Chondrocyte (in vitro differentiated cells): ENCODE measurements around the gene ODR4. TPM values are rescaled to one million over a fixed set of nuclear protein-coding genes. Genes with fewer than 3 reads are reported as not detected.
"Not testable (repeated sequence)": the region's sequence is repeated elsewhere in the genome, so short reads cannot be mapped to it uniquely, and the experiment has no call there.

Experiments used
- DNase-seq: peaks from one replicate; pipeline ENCODE4 v3.0.0; 2021; ENCODE audit warnings: mixed read lengths, low spot score
- H3K27ac Mint-ChIP-seq: one replicate; pipeline ENCODE4 v1.8.0; 2021; ENCODE audit warnings: mild to moderate bottlenecking, moderate library complexity, mixed read lengths; ENCODE audit not compliant: unreplicated experiment
- H3K27me3 Mint-ChIP-seq: 2 replicates; pipeline ENCODE4 v1.8.0; 2021; ENCODE audit warnings: low read depth, mixed read lengths
- H3K36me3 Mint-ChIP-seq: 2 replicates; pipeline ENCODE4 v1.8.0; 2021; ENCODE audit warnings: low read depth, mixed read lengths
- H3K4me1 Mint-ChIP-seq: 2 replicates; pipeline ENCODE4 v1.8.0; 2021; ENCODE audit warnings: low read depth, mild to moderate bottlenecking, mixed read lengths
- H3K4me3 Mint-ChIP-seq: one replicate; pipeline ENCODE4 v1.8.0; 2021; ENCODE audit warnings: mild to moderate bottlenecking, moderate library complexity, mixed read lengths; ENCODE audit not compliant: unreplicated experiment
- H3K9me3 Mint-ChIP-seq: 2 replicates; pipeline ENCODE4 v1.8.0; 2021; ENCODE audit warnings: low read depth, mixed read lengths
- CTCF ChIP-seq: fragments of 200-600 bp; sonication (generic); IDR thresholded peaks from 2 replicates; pipeline ENCODE4 v1.5.0; 2021; ENCODE audit warnings: antibody characterized with exemption, mild to moderate bottlenecking, moderate library complexity
- total RNA-seq: library from RNA; stranded (reverse); gene quantifications from 3 replicates; pipeline ENCODE4 v1.2.1, GENCODE V29; 2021

The ODR4 gene
- total RNA-seq, 1 donor from 2014 or later = 16.7 TPM

GRCh38 chr1:186454981-186455380 is 79.3 kb downstream of the ODR4 start:
- no peak overlapping the region for H3K27ac Mint-ChIP-seq
- no peak overlapping the region for H3K4me3 Mint-ChIP-seq
- no peak for TF ChIP-seq CTCF
- no peak for DNase-seq
- H3K36me3 Mint-ChIP-seq = no peaks in the 10 kb centered on the region
- H3K27me3 Mint-ChIP-seq = no peaks in the 10 kb centered on the region
- no peaks in the 10 kb centered on the region for H3K4me1 Mint-ChIP-seq
- H3K9me3 Mint-ChIP-seq = no peaks in the 10 kb centered on the region

- no peak for TF ChIP-seq CTCF
- no peaks in the 10 kb centered on the region for H3K9me3 Mint-ChIP-seq
- H3K36me3 Mint-ChIP-seq = no peaks in the 10 kb centered on the region
- DNase-seq = no peak
- no peaks in the 10 kb centered on the region for H3K27me3 Mint-ChIP-seq
- H3K4me3 Mint-ChIP-seq = no peak overlapping the region
- no peaks in the 10 kb centered on the region for H3K4me1 Mint-ChIP-seq
- no peak overlapping the region for H3K27ac Mint-ChIP-seq
Observed at GRCh38 chr1:186456729-186457255, 81.2 kb downstream of the ODR4 start.

GRCh38 chr1:186459161-186459560 is 83.5 kb downstream of the ODR4 start:
- not testable (repeated sequence) for H3K27me3 Mint-ChIP-seq, DNase-seq, H3K4me1 Mint-ChIP-seq, H3K4me3 Mint-ChIP-seq, H3K27ac Mint-ChIP-seq, H3K36me3 Mint-ChIP-seq, H3K9me3 Mint-ChIP-seq

GRCh38 chr1:186461014-186461413 is 85.4 kb downstream of the ODR4 start, which contains the start of gene PDC:
Gene PDC (minus strand): TSS chr1:186461114. CDS start chr1:186449459, 11,655 bp downstream.
- Mint-ChIP-seq H3K27me3 (no peaks in the 10 kb centered on the region), H3K4me1 (peaks cover 4% of the 10 kb centered on the region), H3K9me3 (no peaks in the 10 kb centered on the region), H3K36me3 (no peaks in the 10 kb centered on the region), H3K27ac (no peak within 1 kb of the TSS), H3K4me3 (no peak within 1 kb of the TSS)
- no peak for TF ChIP-seq CTCF
- DNase-seq = no peak

GRCh38 chr1:186463511-186463910 is 87.9 kb downstream of the ODR4 start:
- no peaks in the 10 kb centered on the region for H3K9me3 Mint-ChIP-seq
- H3K4me3 Mint-ChIP-seq = no peak overlapping the region
- no peak overlapping the region for H3K27ac Mint-ChIP-seq
- H3K36me3 Mint-ChIP-seq = no peaks in the 10 kb centered on the region
- no peak for DNase-seq
- peaks cover 1% of the 10 kb centered on the region for H3K27me3 Mint-ChIP-seq
- peaks cover 7% of the 10 kb centered on the region for H3K4me1 Mint-ChIP-seq
- TF ChIP-seq CTCF = no peak

GRCh38 chr1:186463926-186464325 is 88.3 kb downstream of the ODR4 start:
- Mint-ChIP-seq H3K36me3 (no peaks in the 10 kb centered on the region), H3K4me3 (no peak overlapping the region), H3K27me3 (peaks cover 1% of the 10 kb centered on the region), H3K4me1 (peaks cover 7% of the 10 kb centered on the region), H3K27ac (no peak overlapping the region), H3K9me3 (no peaks in the 10 kb centered on the region)
- no peak for TF ChIP-seq CTCF
- no peak for DNase-seq

- not testable (repeated sequence) for H3K9me3 Mint-ChIP-seq, H3K4me3 Mint-ChIP-seq, H3K27ac Mint-ChIP-seq, DNase-seq, H3K27me3 Mint-ChIP-seq, H3K36me3 Mint-ChIP-seq, H3K4me1 Mint-ChIP-seq
Observed at GRCh38 chr1:186465491-186465890, 89.9 kb downstream of the ODR4 start.
